WERI-Rb-1 (cell line): ENCODE results near the gene EVI5.

Experiments
- DNase-seq: peaks from one replicate; pipeline ENCODE4 v3.0.0-alpha.2; 2020
- H3K27ac ChIP-seq: fragments of 250-450 bp; sonication (Bioruptor Pico); 2 replicates; pipeline ENCODE4 v1.5.1; 2020; ENCODE audit warnings: mild to moderate bottlenecking, moderate library complexity
- H3K27me3 ChIP-seq: fragments of 250-450 bp; sonication (Bioruptor Pico); 2 replicates; pipeline ENCODE4 v1.5.1; 2021; ENCODE audit warnings: mild to moderate bottlenecking, low read depth, moderate library complexity; ENCODE audit not compliant: insufficient read depth, severe bottlenecking
- H3K36me3 ChIP-seq: fragments of 250-450 bp; sonication (Bioruptor Pico); 2 replicates; pipeline ENCODE4 v1.5.1; 2020; ENCODE audit warnings: mild to moderate bottlenecking, moderate library complexity
- H3K4me3 ChIP-seq: 2 replicates; pipeline ENCODE4 v1.5.1; 2011; ENCODE audit warnings: low read depth, mild to moderate bottlenecking, control low read depth, low read length
- H3K9me3 ChIP-seq: fragments of 250-450 bp; sonication (Bioruptor Pico); 2 replicates; pipeline ENCODE4 v1.5.1; 2021; ENCODE audit warnings: mild to moderate bottlenecking, moderate library complexity; ENCODE audit not compliant: severe bottlenecking
- TF ChIP-seq, protein P1 (sequence below): IDR thresholded peaks from 2 replicates; pipeline ENCODE4 v1.5.1; 2011; ENCODE audit warnings: low read depth, mild to moderate bottlenecking, control low read depth, inconsistent platforms, low read length

EVI5 gene

GRCh38 chr1:92494485-92495141 is 290.3 kb downstream of the EVI5 start:
- Histone ChIP-seq H3K9me3 (no peaks in the 10 kb centered on the region), H3K27ac (no peak overlapping the region), H3K27me3 (no peaks in the 10 kb centered on the region), H3K36me3 (no peaks in the 10 kb centered on the region), H3K4me3 (no peak overlapping the region)
- DNase-seq, result no peak
- TF ChIP-seq, protein P1, sequence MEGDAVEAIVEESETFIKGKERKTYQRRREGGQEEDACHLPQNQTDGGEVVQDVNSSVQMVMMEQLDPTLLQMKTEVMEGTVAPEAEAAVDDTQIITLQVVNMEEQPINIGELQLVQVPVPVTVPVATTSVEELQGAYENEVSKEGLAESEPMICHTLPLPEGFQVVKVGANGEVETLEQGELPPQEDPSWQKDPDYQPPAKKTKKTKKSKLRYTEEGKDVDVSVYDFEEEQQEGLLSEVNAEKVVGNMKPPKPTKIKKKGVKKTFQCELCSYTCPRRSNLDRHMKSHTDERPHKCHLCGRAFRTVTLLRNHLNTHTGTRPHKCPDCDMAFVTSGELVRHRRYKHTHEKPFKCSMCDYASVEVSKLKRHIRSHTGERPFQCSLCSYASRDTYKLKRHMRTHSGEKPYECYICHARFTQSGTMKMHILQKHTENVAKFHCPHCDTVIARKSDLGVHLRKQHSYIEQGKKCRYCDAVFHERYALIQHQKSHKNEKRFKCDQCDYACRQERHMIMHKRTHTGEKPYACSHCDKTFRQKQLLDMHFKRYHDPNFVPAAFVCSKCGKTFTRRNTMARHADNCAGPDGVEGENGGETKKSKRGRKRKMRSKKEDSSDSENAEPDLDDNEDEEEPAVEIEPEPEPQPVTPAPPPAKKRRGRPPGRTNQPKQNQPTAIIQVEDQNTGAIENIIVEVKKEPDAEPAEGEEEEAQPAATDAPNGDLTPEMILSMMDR, result no peak

GRCh38 chr1:92493139-92493538 is 291.8 kb downstream of the EVI5 start:
- DNase-seq, result no peak
- Histone ChIP-seq H3K36me3 (no peaks in the 10 kb centered on the region), H3K4me3 (no peak overlapping the region), H3K27me3 (no peaks in the 10 kb centered on the region), H3K27ac (no peak overlapping the region), H3K9me3 (no peaks in the 10 kb centered on the region)
- TF ChIP-seq, protein P1, result no peak

DNA sequence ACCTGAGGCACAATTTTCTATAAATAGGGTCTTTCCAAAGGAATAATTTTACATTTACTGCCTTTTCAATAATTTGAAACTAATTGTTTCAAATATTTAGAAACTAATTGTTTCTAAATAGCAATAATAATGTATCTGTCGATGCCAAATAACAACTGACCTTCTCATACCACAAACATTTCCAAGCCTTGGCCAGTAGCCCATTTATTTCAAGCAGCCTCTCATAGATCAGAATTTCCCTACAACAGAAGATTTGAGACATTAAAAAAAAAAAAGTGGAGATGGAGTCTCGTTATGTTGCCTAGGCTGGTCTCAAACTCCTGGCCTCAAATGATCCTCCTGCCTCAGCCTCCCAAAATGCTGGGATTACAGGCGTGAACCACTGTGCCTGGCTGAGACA is 296.1 kb downstream of the EVI5 start:
- Histone ChIP-seq H3K9me3 (no peaks in the 10 kb centered on the region), H3K27ac (no peak overlapping the region), H3K4me3 (no peak overlapping the region), H3K27me3 (peaks cover 32% of the 10 kb centered on the region), H3K36me3 (no peaks in the 10 kb centered on the region)
- no peak for DNase-seq
- TF ChIP-seq, protein P1, result no peak

- TF ChIP-seq, protein P1, result no peak
- Histone ChIP-seq H3K27me3 (peaks cover 37% of the 10 kb centered on the region), H3K27ac (no peak overlapping the region), H3K36me3 (no peaks in the 10 kb centered on the region), H3K9me3 (no peaks in the 10 kb centered on the region), H3K4me3 (no peak overlapping the region)
- no peak for DNase-seq
Observed at GRCh38 chr1:92488416-92488815, 296.5 kb downstream of the EVI5 start.

- H3K27me3 ChIP-seq, result peaks cover 49% of the 10 kb centered on the region
- no peak overlapping the region for H3K4me3 ChIP-seq
- TF ChIP-seq, protein P1, result no peak
- H3K36me3 ChIP-seq, result no peaks in the 10 kb centered on the region
- DNase-seq, result no peak
- no peak overlapping the region for H3K27ac ChIP-seq
- H3K9me3 ChIP-seq, result no peaks in the 10 kb centered on the region
Observed at GRCh38 chr1:92487078-92487605, 297.8 kb downstream of the EVI5 start.
